Thoracic aorta (tissue), 2 donors: ENCODE data around the gene ADA. TPM values are rescaled to one million over a fixed set of nuclear protein-coding genes. Genes with fewer than 3 reads are reported as not detected.

Experiments used
- ATAC-seq: fragments of 150-250 bp; one replicate; pipeline ENCODE4 v1.8.0; 2017; ENCODE audit warnings: low read depth; ENCODE audit not compliant: insufficient number of reproducible peaks, low FRiP score
- DNase-seq: peaks from one replicate; pipeline ENCODE4 v3.0.0-alpha.2; 2020; ENCODE audit warnings: low spot score
- H3K27ac ChIP-seq, 2 donors: fragments of 200-600 bp; sonication (generic); 1 replicate in 1 of 2; 2 replicates in 1 of 2; pipeline ENCODE4 v1.5.1; 2016; ENCODE audit warnings: mild to moderate bottlenecking in 2 of 2, moderate library complexity in 2 of 2
- H3K27me3 ChIP-seq: fragments of 200-600 bp; sonication (generic); replicated peaks from 2 replicates; pipeline ENCODE4 v1.6.0; 2016; ENCODE audit warnings: mild to moderate bottlenecking; ENCODE audit not compliant: insufficient read depth
- H3K36me3 ChIP-seq: fragments of 200-600 bp; sonication (generic); one replicate; pipeline ENCODE4 v1.5.1; 2016
- H3K4me1 ChIP-seq, 2 donors: fragments of 200-600 bp; sonication (generic); 1 replicate in 1 of 2; 2 replicates in 1 of 2; pipeline versions ENCODE4 v1.5.1 to v1.6.0; 2016; ENCODE audit warnings: low read depth in 2 of 2, mild to moderate bottlenecking in 1 of 2; ENCODE audit not compliant: control insufficient read depth in 1 of 2
- H3K4me3 ChIP-seq: fragments of 200-600 bp; sonication (generic); 2 replicates; pipeline ENCODE4 v1.5.1; 2016; ENCODE audit warnings: mild to moderate bottlenecking
- H3K9me3 ChIP-seq: fragments of 200-600 bp; sonication (generic); 2 replicates; pipeline ENCODE4 v1.5.1; 2016
- total RNA-seq, 2 donors: library from RNA; depleted of rRNA; stranded (reverse); fragments of >200 nt; gene quantifications; one replicate each; pipeline versions ENCODE4 v1.1.0 to v1.2.3, GENCODE V29; 2016
- TF ChIP-seq, protein P1 (sequence below): fragments of 200-600 bp; sonication (generic); IDR thresholded peaks from one replicate; pipeline ENCODE4 v1.5.1; 2019; ENCODE audit warnings: antibody characterized with exemption

The ADA gene
- total RNA-seq, 2 donors from 2014 or later: 8.1 to 20.6 TPM

DNA sequence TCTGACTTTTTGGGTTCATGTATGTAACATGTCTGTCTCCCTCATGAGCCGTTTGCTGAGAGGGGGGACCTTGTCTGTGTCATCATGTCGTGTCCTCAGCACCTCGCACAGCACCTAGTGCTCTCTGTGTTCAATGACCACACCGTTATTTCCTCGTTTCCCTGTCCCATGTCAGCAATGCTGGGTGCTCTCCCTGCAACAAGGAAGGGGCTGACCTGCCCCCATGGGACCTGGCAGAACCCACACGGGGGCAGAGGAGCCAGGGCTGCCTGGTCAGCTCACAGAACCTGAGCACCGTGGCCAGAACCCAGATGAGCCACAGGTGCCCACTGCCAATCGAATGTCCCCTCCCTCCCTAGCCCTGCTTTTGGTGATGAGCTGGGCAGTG lies 7.3 kb downstream of the ADA start:
- H3K27ac ChIP-seq: no peak overlapping the region
- DNase-seq (no peak), ATAC-seq (no peak)
- TF ChIP-seq, protein P1, sequence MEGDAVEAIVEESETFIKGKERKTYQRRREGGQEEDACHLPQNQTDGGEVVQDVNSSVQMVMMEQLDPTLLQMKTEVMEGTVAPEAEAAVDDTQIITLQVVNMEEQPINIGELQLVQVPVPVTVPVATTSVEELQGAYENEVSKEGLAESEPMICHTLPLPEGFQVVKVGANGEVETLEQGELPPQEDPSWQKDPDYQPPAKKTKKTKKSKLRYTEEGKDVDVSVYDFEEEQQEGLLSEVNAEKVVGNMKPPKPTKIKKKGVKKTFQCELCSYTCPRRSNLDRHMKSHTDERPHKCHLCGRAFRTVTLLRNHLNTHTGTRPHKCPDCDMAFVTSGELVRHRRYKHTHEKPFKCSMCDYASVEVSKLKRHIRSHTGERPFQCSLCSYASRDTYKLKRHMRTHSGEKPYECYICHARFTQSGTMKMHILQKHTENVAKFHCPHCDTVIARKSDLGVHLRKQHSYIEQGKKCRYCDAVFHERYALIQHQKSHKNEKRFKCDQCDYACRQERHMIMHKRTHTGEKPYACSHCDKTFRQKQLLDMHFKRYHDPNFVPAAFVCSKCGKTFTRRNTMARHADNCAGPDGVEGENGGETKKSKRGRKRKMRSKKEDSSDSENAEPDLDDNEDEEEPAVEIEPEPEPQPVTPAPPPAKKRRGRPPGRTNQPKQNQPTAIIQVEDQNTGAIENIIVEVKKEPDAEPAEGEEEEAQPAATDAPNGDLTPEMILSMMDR: no peak
- H3K27me3 ChIP-seq: no peaks in the 10 kb centered on the region
- no peak overlapping the region for H3K4me3 ChIP-seq
- no peaks in the 10 kb centered on the region for H3K9me3 ChIP-seq
- peaks cover 14 to 29% of the 10 kb centered on the region in 2 donors for H3K4me1 ChIP-seq
- H3K36me3 ChIP-seq: no peaks in the 10 kb centered on the region

DNA sequence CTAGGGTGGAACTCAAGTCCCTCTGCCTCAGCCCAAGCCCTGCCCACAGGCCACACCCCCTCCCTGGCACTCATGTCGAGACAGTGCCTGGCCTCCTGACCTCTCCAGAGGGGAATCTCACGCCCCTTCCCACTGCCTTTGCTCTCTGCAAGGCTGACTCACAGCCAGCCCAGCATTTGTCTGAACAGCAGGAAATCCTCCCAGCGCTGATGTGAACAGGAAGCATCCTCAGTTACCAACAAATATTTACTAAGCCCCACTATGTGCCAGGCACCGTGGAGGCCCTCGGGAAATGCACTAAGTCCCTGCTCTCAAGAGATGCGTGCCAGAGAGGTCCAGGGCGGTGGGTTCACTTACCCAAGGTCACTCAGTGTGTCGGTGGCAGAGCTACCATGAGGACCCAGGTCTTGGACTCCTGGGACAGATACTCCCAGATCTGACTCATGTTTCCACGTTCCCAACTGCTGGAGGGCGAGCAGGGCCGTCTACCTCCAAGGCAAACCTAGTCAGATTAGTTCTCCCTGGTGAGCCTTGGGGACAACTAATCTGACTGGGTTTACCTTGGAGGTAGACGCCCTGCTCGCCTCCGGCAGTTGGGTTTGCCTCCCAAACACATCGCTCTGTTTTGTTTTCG lies 7.8 kb downstream of the ADA start:
- no peak for DNase-seq

GRCh38 chr20:44643154-44643519 lies 8.4 kb downstream of the ADA start:
- H3K4me1 ChIP-seq: peaks cover 14 to 29% of the 10 kb centered on the region in 2 donors
- no peaks in the 10 kb centered on the region for H3K9me3 ChIP-seq
- H3K27me3 ChIP-seq: no peaks in the 10 kb centered on the region
- H3K36me3 ChIP-seq: no peaks in the 10 kb centered on the region
- H3K4me3 ChIP-seq: no peak overlapping the region
- DNase-seq (no peak), ATAC-seq (no peak)
- TF ChIP-seq, protein P1: no peak
- peak overlapping the region in 1 of 2 donors; percentile 46 for H3K27ac ChIP-seq

More for the DNA sequence above, 7.8 kb downstream of the ADA start:
- H3K9me3 ChIP-seq: no peaks in the 10 kb centered on the region
- no peaks in the 10 kb centered on the region for H3K27me3 ChIP-seq
- peaks cover 14 to 29% of the 10 kb centered on the region in 2 donors for H3K4me1 ChIP-seq
- ATAC-seq: no peak
- no peak overlapping the region for H3K27ac ChIP-seq
- no peak overlapping the region for H3K4me3 ChIP-seq
- TF ChIP-seq, protein P1: no peak
- H3K36me3 ChIP-seq: no peaks in the 10 kb centered on the region

- Histone ChIP-seq H3K36me3 (no peaks in the 10 kb centered on the region), H3K4me3 (peak overlapping the region; percentile 43), H3K27me3 (no peaks in the 10 kb centered on the region), H3K27ac (peak overlapping the region in 1 of 2 donors; percentile 46), H3K9me3 (no peaks in the 10 kb centered on the region), H3K4me1 (peaks cover 14 to 29% of the 10 kb centered on the region in 2 donors)
- DNase-seq (no peak), ATAC-seq (no peak)
- TF ChIP-seq, protein P1: no peak
These were observed 9.0 kb downstream of the ADA start for GRCh38 chr20:44642203-44643153.

- Histone ChIP-seq H3K4me1 (peaks cover 14 to 29% of the 10 kb centered on the region in 2 donors), H3K27ac (no peak overlapping the region), H3K4me3 (no peak overlapping the region), H3K27me3 (no peaks in the 10 kb centered on the region), H3K9me3 (no peaks in the 10 kb centered on the region), H3K36me3 (no peaks in the 10 kb centered on the region)
- no peak for ATAC-seq
- no peak for DNase-seq
- TF ChIP-seq, protein P1: no peak
These were observed 10.2 kb downstream of the ADA start for GRCh38 chr20:44641325-44641724.
